ENCODE results near the gene PRC1. TPM values are rescaled to one million over a fixed set of nuclear protein-coding genes. Genes with fewer than 3 reads are reported as not detected.

Gene PRC1
- total RNA-seq, 1 donor from 2014 or later, result 161 TPM

GRCh38 chr15:90949979-90950675, 44.2 kb downstream of the PRC1 start:
- Mint-ChIP-seq H3K9me3 (no peaks in the 10 kb centered on the region), H3K4me3 (no peak overlapping the region), H3K27me3 (ENCODE audit: low read depth) (no peaks in the 10 kb centered on the region), H3K36me3 (ENCODE audit: low read depth) (peaks cover 6% of the 10 kb centered on the region), H3K27ac (ENCODE audit: unreplicated experiment) (no peak overlapping the region), H3K4me1 (no peaks in the 10 kb centered on the region)
- no peak for TF ChIP-seq CTCF (conservative IDR thresholded peaks at IDR 0.05)
- no peak for DNase-seq (ENCODE audit: low read depth, low spot score)

DNA sequence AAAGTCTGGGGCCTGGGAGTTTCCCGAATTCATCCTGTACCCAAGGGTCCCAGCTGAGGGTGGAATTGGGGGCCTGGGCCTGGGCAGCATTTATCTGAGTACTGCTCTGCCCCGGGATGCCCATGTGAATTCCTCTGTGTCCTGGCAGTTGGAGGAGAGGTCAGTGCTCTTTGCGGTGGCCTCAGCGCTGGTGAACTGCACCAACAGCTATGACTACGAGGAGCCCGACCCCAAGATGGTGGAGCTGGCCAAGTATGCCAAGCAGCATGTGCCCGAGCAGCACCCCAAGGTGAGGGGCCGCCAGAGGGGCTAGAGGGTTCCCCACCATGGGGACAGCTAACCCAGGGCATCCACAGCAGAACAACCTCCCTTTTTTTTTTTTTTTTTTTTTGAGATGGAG, 45.8 kb downstream of the PRC1 start:
- no peak for DNase-seq (ENCODE audit: low read depth, low spot score)
- no peaks in the 10 kb centered on the region for H3K27me3 Mint-ChIP-seq (ENCODE audit: low read depth)
- no peak overlapping the region for H3K4me3 Mint-ChIP-seq
- peaks cover 5% of the 10 kb centered on the region for H3K36me3 Mint-ChIP-seq (ENCODE audit: low read depth)
- H3K27ac Mint-ChIP-seq (ENCODE audit: unreplicated experiment), result no peak overlapping the region
- no peaks in the 10 kb centered on the region for H3K9me3 Mint-ChIP-seq
- no peaks in the 10 kb centered on the region for H3K4me1 Mint-ChIP-seq
- TF ChIP-seq CTCF (conservative IDR thresholded peaks at IDR 0.05), result no peak

GRCh38 chr15:90947577-90948357, 46.6 kb downstream of the PRC1 start:
- no peak for DNase-seq (ENCODE audit: low read depth, low spot score)
- H3K4me3 Mint-ChIP-seq, result no peak overlapping the region
- H3K36me3 Mint-ChIP-seq (ENCODE audit: low read depth), result peaks cover 2% of the 10 kb centered on the region

DNA sequence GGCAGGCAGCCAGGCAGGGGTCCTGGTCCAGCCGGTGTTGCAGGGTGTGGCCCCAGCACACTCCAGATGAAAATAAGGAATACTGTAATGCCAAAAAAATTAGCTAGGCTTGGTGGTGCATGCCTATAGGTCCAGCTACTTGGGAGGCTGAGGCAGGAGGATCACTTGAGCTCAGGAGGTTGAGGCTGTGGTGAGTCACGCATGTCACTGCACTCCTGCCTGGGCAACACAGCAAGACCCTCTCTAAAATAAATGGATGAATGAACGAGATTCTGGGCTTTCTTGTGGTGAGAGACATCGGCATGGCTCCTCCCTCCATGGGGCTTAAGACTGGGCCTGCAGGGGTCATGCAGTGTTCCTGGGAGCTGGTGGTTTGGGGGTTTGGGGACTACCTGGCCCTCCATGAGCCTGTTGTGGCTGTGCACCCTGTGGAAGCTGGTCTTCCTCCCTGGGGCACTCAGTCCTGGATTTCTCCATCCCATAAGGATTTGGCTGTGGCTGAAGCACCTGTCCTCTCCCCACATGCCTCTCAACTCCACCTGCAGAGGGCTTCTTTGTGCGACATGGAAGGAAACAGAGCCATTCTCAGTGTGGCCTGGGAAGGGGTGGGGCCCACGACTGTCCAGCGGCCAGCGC, 47.3 kb downstream of the PRC1 start:
- Mint-ChIP-seq H3K27me3 (ENCODE audit: low read depth) (no peaks in the 10 kb centered on the region), H3K4me1 (no peaks in the 10 kb centered on the region), H3K9me3 (no peaks in the 10 kb centered on the region), H3K36me3 (ENCODE audit: low read depth) (no peaks in the 10 kb centered on the region), H3K4me3 (no peak overlapping the region), H3K27ac (ENCODE audit: unreplicated experiment) (no peak overlapping the region)
- DNase-seq (ENCODE audit: low read depth, low spot score), result no peak
- no peak for TF ChIP-seq CTCF (conservative IDR thresholded peaks at IDR 0.05)

More at GRCh38 chr15:90947577-90948357, 46.6 kb downstream of the PRC1 start:
- no peaks in the 10 kb centered on the region for H3K27me3 Mint-ChIP-seq (ENCODE audit: low read depth)
- H3K27ac Mint-ChIP-seq (ENCODE audit: unreplicated experiment), result no peak overlapping the region
- TF ChIP-seq CTCF (conservative IDR thresholded peaks at IDR 0.05), result no peak
- H3K4me1 Mint-ChIP-seq, result no peaks in the 10 kb centered on the region
- no peaks in the 10 kb centered on the region for H3K9me3 Mint-ChIP-seq

GRCh38 chr15:90946538-90946937, 47.8 kb downstream of the PRC1 start:
- no peaks in the 10 kb centered on the region for H3K27me3 Mint-ChIP-seq (ENCODE audit: low read depth)
- no peak for DNase-seq (ENCODE audit: low read depth, low spot score)
- no peak overlapping the region for H3K27ac Mint-ChIP-seq (ENCODE audit: unreplicated experiment)
- H3K4me1 Mint-ChIP-seq, result no peaks in the 10 kb centered on the region
- no peak for TF ChIP-seq CTCF (conservative IDR thresholded peaks at IDR 0.05)
- no peak overlapping the region for H3K4me3 Mint-ChIP-seq
- no peaks in the 10 kb centered on the region for H3K36me3 Mint-ChIP-seq (ENCODE audit: low read depth)
- H3K9me3 Mint-ChIP-seq, result no peaks in the 10 kb centered on the region

Data from neural crest cell (in vitro differentiated cells).